ENCODE measurements around the gene TCL1B. TPM values are rescaled to one million over a fixed set of nuclear protein-coding genes. Genes with fewer than 3 reads are reported as not detected.
"Not testable (repeated sequence)": the region's sequence is repeated elsewhere in the genome, so short reads cannot be mapped to it uniquely, and the experiment has no call there.

Gene TCL1B
- total RNA-seq, 3 donors from 2014 or later, result not detected

DNA sequence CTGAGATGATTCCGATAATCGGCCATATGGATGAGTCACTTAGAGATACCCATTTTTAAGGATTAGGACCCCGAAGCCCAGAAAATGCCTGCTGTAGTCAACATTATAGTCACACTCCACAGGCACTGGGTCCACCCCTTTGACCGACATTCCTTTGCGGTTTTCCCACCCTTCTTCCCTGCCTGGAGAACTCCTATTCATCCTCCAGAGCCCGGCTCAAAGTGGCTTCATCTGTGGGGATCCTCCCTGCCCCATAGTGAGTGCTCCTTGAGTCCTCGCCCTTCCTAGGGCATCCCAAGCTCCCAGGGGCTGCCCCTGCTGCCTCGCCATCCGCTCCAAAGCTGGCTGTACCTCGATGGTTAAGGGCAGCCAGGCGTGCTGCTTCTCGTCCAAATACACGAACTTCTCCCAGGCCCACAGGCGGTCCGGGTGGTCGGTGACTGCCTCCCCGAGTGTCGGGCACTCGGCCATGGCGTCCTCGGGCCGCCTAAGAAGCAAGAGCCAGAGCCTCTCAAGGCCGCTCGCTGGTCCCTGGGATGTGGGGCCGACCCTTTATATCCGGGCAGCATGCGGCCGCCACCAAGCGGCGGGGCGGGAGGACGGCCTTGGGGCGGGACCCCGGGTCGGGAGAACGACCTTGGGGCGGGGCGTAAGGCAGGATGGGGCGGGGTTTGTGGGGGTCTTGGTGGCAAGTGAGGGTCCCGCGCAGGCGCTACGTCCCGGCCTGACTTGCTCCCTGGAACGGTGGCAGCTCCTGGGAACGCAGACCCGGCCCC is 27.6 kb downstream of the TCL1B start, which contains the start of gene TCL1A:
Gene TCL1A, minus strand, starts transcription at position 530 of the 776 bp plus-strand sequence. Its CDS starts 59 bp downstream, at position 471.
- Histone ChIP-seq H3K36me3 (no peaks in the 10 kb centered on the region), H3K9me3 (no peaks in the 10 kb centered on the region), H3K27me3 (peaks cover 0 to 22% of the 10 kb centered on the region in 2 donors), H3K27ac (no peak within 1 kb of the TSS), H3K4me3 (no peak within 1 kb of the TSS), H3K4me1 (no peaks in the 10 kb centered on the region)
- DNase-seq (ENCODE audit: low spot score in 2 of 2), result no peak
- TF ChIP-seq POLR2A (IDR thresholded peaks at IDR 0.05) (no peak), POLR2AphosphoS5 (IDR thresholded peaks at IDR 0.05) (no peak)
- TF ChIP-seq, protein P1, sequence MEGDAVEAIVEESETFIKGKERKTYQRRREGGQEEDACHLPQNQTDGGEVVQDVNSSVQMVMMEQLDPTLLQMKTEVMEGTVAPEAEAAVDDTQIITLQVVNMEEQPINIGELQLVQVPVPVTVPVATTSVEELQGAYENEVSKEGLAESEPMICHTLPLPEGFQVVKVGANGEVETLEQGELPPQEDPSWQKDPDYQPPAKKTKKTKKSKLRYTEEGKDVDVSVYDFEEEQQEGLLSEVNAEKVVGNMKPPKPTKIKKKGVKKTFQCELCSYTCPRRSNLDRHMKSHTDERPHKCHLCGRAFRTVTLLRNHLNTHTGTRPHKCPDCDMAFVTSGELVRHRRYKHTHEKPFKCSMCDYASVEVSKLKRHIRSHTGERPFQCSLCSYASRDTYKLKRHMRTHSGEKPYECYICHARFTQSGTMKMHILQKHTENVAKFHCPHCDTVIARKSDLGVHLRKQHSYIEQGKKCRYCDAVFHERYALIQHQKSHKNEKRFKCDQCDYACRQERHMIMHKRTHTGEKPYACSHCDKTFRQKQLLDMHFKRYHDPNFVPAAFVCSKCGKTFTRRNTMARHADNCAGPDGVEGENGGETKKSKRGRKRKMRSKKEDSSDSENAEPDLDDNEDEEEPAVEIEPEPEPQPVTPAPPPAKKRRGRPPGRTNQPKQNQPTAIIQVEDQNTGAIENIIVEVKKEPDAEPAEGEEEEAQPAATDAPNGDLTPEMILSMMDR (IDR thresholded peaks at IDR 0.05), result no peak
- intact Hi-C loops (cut with DNase I; ENCODE audit: low total_unique reads), result no loop called here

DNA sequence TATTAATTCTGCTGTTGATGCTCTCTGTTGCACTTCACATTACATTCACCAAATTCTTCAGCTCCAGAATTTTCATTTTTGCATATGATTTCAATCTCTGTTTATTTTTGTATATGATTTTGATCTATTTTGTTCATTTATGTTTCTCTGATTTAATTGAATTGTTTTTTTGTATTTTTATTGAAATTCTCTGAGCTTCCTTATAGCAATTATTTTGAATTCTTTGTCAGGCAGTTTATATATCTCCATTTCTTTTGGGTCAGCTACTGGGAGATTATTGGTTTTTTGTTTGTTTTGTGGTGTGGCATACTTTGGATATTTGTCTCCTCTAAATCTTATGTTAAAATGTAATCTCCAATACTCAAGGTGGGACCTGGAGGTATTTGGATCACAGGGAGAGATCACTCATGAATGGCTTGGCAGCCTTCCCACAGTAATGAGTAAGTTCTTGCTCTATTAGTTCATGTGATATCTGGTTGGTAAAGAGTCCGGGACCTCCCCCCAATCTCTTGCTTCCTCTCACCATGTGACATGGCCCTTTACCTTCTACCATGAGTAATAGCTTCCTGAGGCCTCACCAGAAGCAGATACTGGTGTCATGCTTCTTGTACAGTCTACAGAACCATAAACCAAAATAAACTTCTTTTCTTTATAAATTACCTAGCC is 36.4 kb downstream of the TCL1B start:
- no peak for DNase-seq (ENCODE audit: low spot score in 2 of 2)
- H3K36me3 ChIP-seq, result no peaks in the 10 kb centered on the region
- H3K4me1 ChIP-seq, result no peaks in the 10 kb centered on the region
- no peaks in the 10 kb centered on the region for H3K27me3 ChIP-seq
- intact Hi-C loops (cut with DNase I; ENCODE audit: low total_unique reads), result no loop called here
- H3K9me3 ChIP-seq, result peaks cover 20 to 33% of the 10 kb centered on the region in 2 donors
- no peak overlapping the region for H3K27ac ChIP-seq
- no peak for TF ChIP-seq POLR2A (IDR thresholded peaks at IDR 0.05)
- TF ChIP-seq, protein P1 (IDR thresholded peaks at IDR 0.05), result no peak
- TF ChIP-seq POLR2AphosphoS5 (IDR thresholded peaks at IDR 0.05), result no peak
- H3K4me3 ChIP-seq, result no peak overlapping the region

DNA sequence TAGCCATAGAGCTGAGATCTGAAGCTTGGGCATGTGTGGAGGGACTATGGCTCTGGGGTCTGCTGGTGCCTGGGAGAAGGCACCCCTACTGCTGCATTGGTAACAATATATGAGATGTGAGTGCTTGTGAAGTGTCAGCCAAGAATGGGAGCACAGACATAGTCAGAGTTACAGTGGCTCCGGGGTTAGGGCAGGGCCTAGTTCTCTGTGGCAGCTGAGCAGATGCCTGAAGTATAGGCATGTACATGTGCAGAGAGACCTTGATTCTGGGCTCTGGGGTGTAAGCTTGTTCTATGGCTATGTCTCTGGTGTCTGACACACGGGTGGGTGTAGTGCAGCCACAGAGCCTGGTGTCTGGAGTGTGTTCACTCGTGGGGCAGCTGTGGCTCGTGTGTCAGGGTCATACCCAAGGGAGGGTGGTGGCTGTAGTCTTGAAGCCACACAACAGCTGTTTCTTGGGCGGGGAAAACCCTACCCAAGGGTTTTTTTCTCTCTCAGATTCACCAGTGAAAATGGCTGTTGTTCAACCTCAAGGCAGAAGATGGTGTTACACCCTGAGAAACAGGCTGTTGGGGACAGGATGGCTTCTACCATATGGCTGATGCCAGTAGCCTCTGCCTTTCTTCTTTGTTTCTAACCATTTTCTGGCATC is 39.6 kb downstream of the TCL1B start:
- Histone ChIP-seq H3K36me3 (no peaks in the 10 kb centered on the region), H3K27ac (no peak overlapping the region), H3K27me3 (no peaks in the 10 kb centered on the region), H3K9me3 (peaks cover 20 to 33% of the 10 kb centered on the region in 2 donors), H3K4me1 (no peaks in the 10 kb centered on the region), H3K4me3 (no peak overlapping the region)
- TF ChIP-seq, protein P1 (IDR thresholded peaks at IDR 0.05), result no peak
- no peak for DNase-seq (ENCODE audit: low spot score in 2 of 2)
- intact Hi-C loops (cut with DNase I; ENCODE audit: low total_unique reads), result no loop called here

DNA sequence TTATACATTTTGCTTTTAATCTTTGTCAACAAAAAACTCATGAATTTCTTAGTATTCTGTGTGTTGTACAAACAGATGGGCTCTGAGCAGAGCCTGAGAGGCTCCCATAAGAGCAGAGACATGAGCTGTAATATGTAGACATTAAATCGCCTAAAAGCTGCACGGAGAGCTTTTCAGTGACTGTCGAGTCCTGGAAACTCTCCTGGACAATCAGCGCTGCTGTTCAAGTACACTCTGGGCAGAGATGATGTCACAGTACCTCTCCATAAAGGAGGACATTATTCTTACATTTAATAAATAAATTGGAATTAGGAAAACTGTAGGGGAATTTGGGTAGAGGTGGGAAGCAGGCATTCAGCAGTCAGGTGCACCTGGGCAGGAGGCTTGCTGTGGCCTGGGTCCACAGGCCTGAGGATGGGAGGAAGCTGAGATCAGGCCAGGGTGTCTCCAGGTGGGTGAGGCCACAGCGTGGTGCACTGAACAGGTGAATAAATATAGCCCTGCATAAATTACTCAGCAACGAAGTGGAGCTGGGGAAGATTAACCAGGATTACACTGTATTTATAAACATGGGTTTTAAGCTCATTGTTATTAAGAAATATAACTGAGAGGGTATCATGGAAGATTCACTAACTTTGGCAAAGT is 41.0 kb downstream of the TCL1B start:
- DNase-seq (ENCODE audit: low spot score in 2 of 2), result no peak
- H3K4me3 ChIP-seq, result no peak overlapping the region
- TF ChIP-seq POLR2AphosphoS5 (IDR thresholded peaks at IDR 0.05), result no peak
- H3K9me3 ChIP-seq, result peaks cover 12 to 21% of the 10 kb centered on the region in 2 donors
- no peaks in the 10 kb centered on the region for H3K27me3 ChIP-seq
- intact Hi-C loops (cut with DNase I; ENCODE audit: low total_unique reads), result no loop called here
- H3K36me3 ChIP-seq, result no peaks in the 10 kb centered on the region
- H3K27ac ChIP-seq, result no peak overlapping the region
- H3K4me1 ChIP-seq, result no peaks in the 10 kb centered on the region

DNA sequence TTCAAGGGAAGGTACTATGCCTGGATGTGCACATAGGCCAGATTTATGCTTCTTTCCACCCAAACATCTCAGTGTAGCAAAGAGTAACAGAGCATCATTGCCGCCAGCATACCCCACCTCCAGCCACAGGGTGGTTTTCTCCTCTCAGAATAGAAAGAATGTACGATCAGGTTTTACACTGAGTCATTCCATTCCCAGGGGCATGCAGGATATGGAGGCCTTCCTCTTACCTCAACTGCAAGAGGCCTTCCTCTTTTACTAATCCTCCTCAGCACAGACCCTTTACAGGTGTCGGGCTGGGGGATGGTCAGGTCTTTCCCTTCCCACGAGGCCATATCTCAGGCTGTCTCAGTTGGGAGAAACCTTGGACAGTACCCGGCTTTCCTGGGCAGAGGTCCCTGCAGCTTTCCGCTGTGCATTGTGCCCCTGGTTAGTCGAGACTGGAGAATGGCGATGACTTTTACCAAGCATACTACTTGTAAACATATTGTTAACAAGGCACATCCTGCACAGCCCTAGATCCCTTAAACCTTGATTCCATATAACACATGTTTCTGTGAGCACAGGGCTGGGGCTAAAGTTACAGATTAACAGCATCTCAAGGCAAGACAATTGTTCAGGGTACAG is 43.3 kb downstream of the TCL1B start:
- intact Hi-C loops (cut with DNase I; ENCODE audit: low total_unique reads); H3K9me3 ChIP-seq; H3K36me3 ChIP-seq; H3K4me3 ChIP-seq; H3K27me3 ChIP-seq; H3K27ac ChIP-seq; DNase-seq (ENCODE audit: low spot score in 2 of 2); H3K4me1 ChIP-seq: not testable (repeated sequence)

Data from breast epithelium (tissue), 4 donors.